GM23338 (cell line): ENCODE data around the gene DLG2. TPM values are rescaled to one million over a fixed set of nuclear protein-coding genes. Genes with fewer than 3 reads are reported as not detected.

Source experiments
- ATAC-seq: fragments of 200-7000 bp; cut with Tn5 transposase; 3 replicates; pipeline ENCODE4 v1.9.1; 2020
- DNase-seq: peaks from one replicate; pipeline ENCODE4 v3.0.0-alpha.2; 2015; ENCODE audit warnings: low spot score
- H2AFZ ChIP-seq: fragments of 200-600 bp; sonication (generic); 2 replicates; pipeline ENCODE4 v1.8.0; 2016; ENCODE audit warnings: antibody characterized with exemption, mild to moderate bottlenecking, moderate library complexity
- H3F3A ChIP-seq: fragments of 200-600 bp; sonication (generic); replicated peaks from 2 replicates; pipeline ENCODE4 v1.8.0; 2017; ENCODE audit warnings: antibody characterized with exemption, mixed run types, low read depth
- H3K27ac ChIP-seq: fragments of 200-600 bp; sonication (generic); 2 replicates; pipeline ENCODE4 v1.6.1; 2016; ENCODE audit warnings: low read depth
- H3K27me3 ChIP-seq: fragments of 200-600 bp; sonication (generic); 2 replicates; pipeline ENCODE4 v1.8.0; 2016; ENCODE audit warnings: mild to moderate bottlenecking, mixed run types, moderate library complexity; ENCODE audit not compliant: insufficient read depth
- H3K36me3 ChIP-seq: fragments of 200-600 bp; sonication (generic); 2 replicates; pipeline ENCODE4 v1.8.0; 2016; ENCODE audit warnings: mild to moderate bottlenecking; ENCODE audit not compliant: insufficient read depth
- H3K4me1 ChIP-seq: fragments of 200-600 bp; sonication (generic); 2 replicates; pipeline ENCODE4 v1.8.0; 2016; ENCODE audit warnings: mild to moderate bottlenecking, moderate library complexity; ENCODE audit not compliant: insufficient read depth
- H3K4me2 ChIP-seq: fragments of 200-600 bp; sonication (generic); 2 replicates; pipeline ENCODE4 v1.7.1; 2017; ENCODE audit warnings: mixed run types
- H3K4me3 ChIP-seq: fragments of 200-600 bp; sonication (generic); 2 replicates; pipeline ENCODE4 v1.6.1; 2016; ENCODE audit warnings: mixed run types
- H3K79me2 ChIP-seq: fragments of 200-600 bp; sonication (generic); replicated peaks from 2 replicates; pipeline ENCODE4 v1.8.0; 2017; ENCODE audit warnings: mild to moderate bottlenecking; ENCODE audit not compliant: insufficient read depth
- H3K9me2 ChIP-seq: fragments of 200-600 bp; sonication (generic); 2 replicates; pipeline ENCODE4 v1.8.0; 2017; ENCODE audit not compliant: insufficient read depth
- H4K20me1 ChIP-seq: fragments of 200-600 bp; sonication (generic); replicated peaks from 2 replicates; pipeline ENCODE4 v1.8.0; 2017; ENCODE audit warnings: mild to moderate bottlenecking; ENCODE audit not compliant: insufficient read depth
- H3K27ac Mint-ChIP-seq: 2 replicates; pipeline ENCODE4 v1.8.0; 2020; ENCODE audit warnings: inconsistent platforms, mild to moderate bottlenecking, moderate library complexity, mixed read lengths
- H3K27me3 Mint-ChIP-seq: 3 replicates; pipeline ENCODE4 v1.8.0; 2022; ENCODE audit warnings: low read depth, mild to moderate bottlenecking, moderate library complexity, mixed read lengths, inconsistent platforms; ENCODE audit not compliant: insufficient read depth, poor library complexity
- H3K36me3 Mint-ChIP-seq: 3 replicates; pipeline ENCODE4 v1.8.0; 2021; ENCODE audit warnings: low read depth, mild to moderate bottlenecking, inconsistent platforms, moderate library complexity, mixed read lengths
- H3K4me1 Mint-ChIP-seq: 3 replicates; pipeline ENCODE4 v1.8.0; 2020; ENCODE audit warnings: mild to moderate bottlenecking, inconsistent platforms, mixed read lengths
- H3K4me3 Mint-ChIP-seq: 3 replicates; pipeline ENCODE4 v1.8.0; 2021; ENCODE audit warnings: moderate library complexity, mild to moderate bottlenecking, inconsistent platforms, mixed read lengths
- H3K9me3 Mint-ChIP-seq: 3 replicates; pipeline ENCODE4 v1.8.0; 2020; ENCODE audit warnings: moderate library complexity, mild to moderate bottlenecking, inconsistent platforms, mixed read lengths
- CREB1 ChIP-seq: fragments of 250-450 bp; sonication (Bioruptor Pico); IDR thresholded peaks from 2 replicates; pipeline ENCODE4 v1.5.0; 2020; ENCODE audit warnings: low read depth, mild to moderate bottlenecking, moderate library complexity
- CTCF ChIP-seq, 2 experiments: fragments of 200-600 bp in 1 of 2; sonication (generic) in 1 of 2; conservative IDR thresholded peaks; 2 replicates each; pipeline versions ENCODE4 v1.5.1 to v1.6.1; 2016 to 2017; ENCODE audit warnings: antibody characterized with exemption in 2 of 2, low read depth in 2 of 2, mild to moderate bottlenecking in 2 of 2, moderate library complexity in 1 of 2
- ETS1 ChIP-seq: IDR thresholded peaks from 2 replicates; pipeline ENCODE4 v1.6.1; 2016; ENCODE audit warnings: antibody characterized with exemption
- EZH2 ChIP-seq: fragments of 200-600 bp; sonication (generic); IDR thresholded peaks from one replicate; pipeline ENCODE4 v1.8.0; 2017; ENCODE audit warnings: antibody characterized with exemption, mild to moderate bottlenecking, low read depth; ENCODE audit not compliant: unreplicated experiment
- EZH2phosphoT487 ChIP-seq: fragments of 200-600 bp; sonication (generic); IDR thresholded peaks from one replicate; pipeline ENCODE4 v1.8.1; 2018; ENCODE audit warnings: antibody characterized with exemption; ENCODE audit not compliant: unreplicated experiment
- JUNB ChIP-seq: IDR thresholded peaks from one replicate; pipeline ENCODE4 v1.6.1; 2016; ENCODE audit warnings: antibody characterized with exemption; ENCODE audit not compliant: unreplicated experiment
- NANOG ChIP-seq: IDR thresholded peaks from 2 replicates; pipeline ENCODE4 v1.6.1; 2016; ENCODE audit warnings: antibody characterized with exemption, borderline replicate concordance
- POLR2AphosphoS5 ChIP-seq: IDR thresholded peaks from 2 replicates; pipeline ENCODE4 v1.6.1; 2016; ENCODE audit warnings: antibody characterized with exemption, low read depth
- REST ChIP-seq: IDR thresholded peaks from one replicate; pipeline ENCODE4 v1.6.1; 2018; ENCODE audit warnings: antibody characterized with exemption; ENCODE audit not compliant: unreplicated experiment
- STAT1 ChIP-seq: IDR thresholded peaks from one replicate; pipeline ENCODE4 v1.6.1; 2016; ENCODE audit warnings: antibody characterized with exemption; ENCODE audit not compliant: unreplicated experiment
- ZNF114 ChIP-seq: fragments of 250-450 bp; sonication (Bioruptor Pico); IDR thresholded peaks from 2 replicates; pipeline ENCODE4 v1.5.0; 2020; ENCODE audit warnings: mild to moderate bottlenecking, moderate library complexity
- ZNF331 ChIP-seq: fragments of 250-450 bp; sonication (Bioruptor Pico); IDR thresholded peaks from 2 replicates; pipeline ENCODE4 v1.5.0; 2020; ENCODE audit warnings: low read depth, mild to moderate bottlenecking, moderate library complexity
- ZNF462 ChIP-seq: fragments of 250-450 bp; sonication (Bioruptor Pico); IDR thresholded peaks from 2 replicates; pipeline ENCODE4 v1.5.0; 2020; ENCODE audit warnings: mild to moderate bottlenecking, moderate library complexity
- polyA plus RNA-seq: library from polyadenylated mRNA; unstranded; fragments of >200 nt; fragmentation: Nextera tagmentation; extraction: Ambion mirVana; gene quantifications from 2 replicates; pipeline ENCODE4 v1.2.1, GENCODE V29; 2016
- total RNA-seq: library from RNA; depleted of rRNA; stranded (reverse); fragments of >200 nt; shearing (Covaris generic); gene quantifications from 2 replicates; pipeline ENCODE4 v1.2.3, GENCODE V29; 2014

DLG2 gene
- total and polyA plus RNA-seq, 2 experiments from 2014 or later: 19.8 to 21.5 TPM

DNA sequence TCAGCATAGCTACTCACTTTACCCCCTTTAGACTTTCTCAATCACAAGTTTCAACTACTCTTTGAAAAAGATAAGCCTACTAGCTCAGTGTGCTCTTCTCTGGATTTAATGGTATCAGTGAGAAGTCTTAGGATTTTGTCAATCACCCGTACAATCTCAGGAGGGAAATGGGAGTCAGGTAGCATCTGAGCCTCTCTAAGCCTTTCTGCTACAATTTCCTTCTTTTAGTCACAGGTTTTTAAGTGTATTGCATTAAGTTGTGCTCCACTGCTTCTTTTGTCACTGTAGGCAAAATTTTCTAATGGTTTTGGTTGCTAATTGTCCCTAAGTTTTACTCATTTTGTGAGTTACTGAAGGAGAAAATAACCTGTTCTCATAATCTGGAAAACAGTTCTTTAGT, 1582.4 kb downstream of the DLG2 start:
- no peaks in the 10 kb centered on the region for H3K79me2 ChIP-seq
- no peak overlapping the region for H3K4me2 ChIP-seq
- DNase-seq (no peak), ATAC-seq (no peak)
- no peak overlapping the region for H3K4me3 Mint-ChIP-seq
- H3K36me3 Mint-ChIP-seq: no peaks in the 10 kb centered on the region; the same call in 2 of the 3 replicates
- H3K9me3 Mint-ChIP-seq: peaks cover 8% of the 10 kb centered on the region
- H3K4me1 Mint-ChIP-seq: no peaks in the 10 kb centered on the region
- TF ChIP-seq JUNB: no peak
- no peak for TF ChIP-seq ZNF462 (CRISPR knock-in tag)
- TF ChIP-seq REST: no peak
- TF ChIP-seq EZH2phosphoT487: no peak
- no peak for TF ChIP-seq CTCF (conservative IDR thresholded peaks at IDR 0.05; ENCODE audit: low read depth in 2 of 2)
- TF ChIP-seq ZNF331: no peak
- TF ChIP-seq ZNF114 (CRISPR knock-in tag): no peak
- no peak for TF ChIP-seq POLR2AphosphoS5
- no peak for TF ChIP-seq EZH2
- TF ChIP-seq NANOG: no peak
- no peak for TF ChIP-seq STAT1
- no peak for TF ChIP-seq CREB1
- no peak for TF ChIP-seq ETS1
- H3K27me3 ChIP-seq: no peaks in the 10 kb centered on the region
- no peaks in the 10 kb centered on the region for H3K4me1 ChIP-seq
- no peak overlapping the region for H2AFZ ChIP-seq
- no peaks in the 10 kb centered on the region for H3K9me2 ChIP-seq
- H3K4me3 ChIP-seq: no peak overlapping the region
- no peak overlapping the region for H3K27ac ChIP-seq
- H3F3A ChIP-seq: no peaks in the 10 kb centered on the region
- H3K27ac Mint-ChIP-seq: no peak overlapping the region; the same call in 1 of the 2 replicates
- no peaks in the 10 kb centered on the region for H3K36me3 ChIP-seq
- H4K20me1 ChIP-seq: no peaks in the 10 kb centered on the region
- H3K27me3 Mint-ChIP-seq: no peaks in the 10 kb centered on the region
